SK-N-SH (cell line): Measurements from ENCODE around the gene MAPKAP1. TPM values are rescaled to one million over a fixed set of nuclear protein-coding genes. Genes with fewer than 3 reads are reported as not detected.

ENCODE experiments used
- CTCF ChIA-PET: fragments of 300-600, 350-600 bp; formaldehyde crosslinking; extraction: SDS; loops from one replicate; lab custom pipeline; 2021; lab: Yijun Ruan, JAX
- POLR2A ChIA-PET: fragments of 350-600 bp; sonication (Branson Sonifier 250); formaldehyde crosslinking; extraction: SDS; loops from one replicate; lab custom pipeline; 2020; ENCODE audit warnings: antibody characterized with exemption, inconsistent platforms; lab: Yijun Ruan, JAX
- DNase-seq: peaks from one replicate; pipeline ENCODE4 v3.0.0; 2012
- H2AFZ ChIP-seq: fragments of 200-600 bp; sonication (generic); 2 replicates; pipeline ENCODE4 v1.8.1; 2016; ENCODE audit warnings: antibody characterized with exemption, mild to moderate bottlenecking, low read depth
- H3F3A ChIP-seq: fragments of 200-600 bp; sonication (generic); replicated peaks from 2 replicates; pipeline ENCODE3; 2016; ENCODE audit warnings: antibody characterized with exemption, mild to moderate bottlenecking; ENCODE audit not compliant: insufficient read depth
- H3K27ac ChIP-seq, 2 experiments: fragments of 200-500 bp in 1 of 2; fragments of 200-600 bp in 1 of 2; sonication (Bioruptor generic) in 1 of 2; sonication (generic), shearing (Covaris generic) in 1 of 2; 2 replicates each; pipeline versions ENCODE4 v1.5.1 to v1.6.1; 2014 to 2016; ENCODE audit warnings: low read depth in 2 of 2, inconsistent platforms in 1 of 2, low read length in 1 of 2, mild to moderate bottlenecking in 1 of 2, mixed read lengths in 1 of 2
- H3K27me3 ChIP-seq: fragments of 200-600 bp; sonication (generic), shearing (Covaris generic); 2 replicates; pipeline ENCODE4 v1.6.1; 2016; ENCODE audit warnings: mixed run types; ENCODE audit not compliant: insufficient read depth
- H3K36me3 ChIP-seq, 2 experiments: fragments of 200-500 bp in 1 of 2; fragments of 200-600 bp in 1 of 2; sonication (Bioruptor generic) in 1 of 2; sonication (generic) in 1 of 2; replicated peaks in 1 of 2; 2 replicates each; pipeline versions ENCODE3 to v1.5.1; 2014 to 2016; ENCODE audit warnings: low read length in 1 of 2, mild to moderate bottlenecking in 1 of 2; ENCODE audit not compliant: insufficient read depth in 2 of 2, control insufficient read depth in 1 of 2
- H3K4me1 ChIP-seq, 2 experiments: fragments of 200-500 bp in 1 of 2; fragments of 200-600 bp in 1 of 2; sonication (Bioruptor generic) in 1 of 2; sonication (generic), shearing (Covaris generic) in 1 of 2; 2 replicates each; pipeline versions ENCODE4 v1.5.1 to v1.6.1; 2014 to 2016; ENCODE audit warnings: low read depth in 1 of 2, low read length in 1 of 2, mixed run types in 1 of 2; ENCODE audit not compliant: insufficient read depth in 2 of 2, control insufficient read depth in 1 of 2
- H3K4me2 ChIP-seq: fragments of 200-600 bp; sonication (generic), shearing (Covaris generic); 2 replicates; pipeline ENCODE4 v1.6.1; 2017; ENCODE audit warnings: mixed run types
- H3K4me3 ChIP-seq, 2 experiments: fragments of 200-500 bp in 1 of 2; fragments of 200-600 bp in 1 of 2; sonication (Bioruptor generic) in 1 of 2; sonication (generic), shearing (Covaris generic) in 1 of 2; 2 replicates each; pipeline versions ENCODE4 v1.5.1 to v1.8.1; 2014 to 2016; ENCODE audit warnings: low read depth in 2 of 2, inconsistent platforms in 1 of 2, low read length in 1 of 2, mild to moderate bottlenecking in 1 of 2, mixed read lengths in 1 of 2, moderate library complexity in 1 of 2
- H3K79me2 ChIP-seq: fragments of 200-600 bp; sonication (generic); 2 replicates; pipeline ENCODE4 v1.8.1; 2017; ENCODE audit warnings: mild to moderate bottlenecking; ENCODE audit not compliant: insufficient read depth
- H3K9ac ChIP-seq: fragments of 200-600 bp; sonication (generic); 2 replicates; pipeline ENCODE4 v1.6.1; 2017; ENCODE audit warnings: mixed run types
- H3K9me2 ChIP-seq: fragments of 200-600 bp; sonication (generic); 2 replicates; pipeline ENCODE4 v1.6.1; 2017; ENCODE audit warnings: mixed run types
- H3K9me3 ChIP-seq: fragments of 200-600 bp; sonication (generic); 2 replicates; pipeline ENCODE4 v1.6.1; 2017; ENCODE audit warnings: mixed run types, mild to moderate bottlenecking, moderate library complexity
- H4K20me1 ChIP-seq: fragments of 200-600 bp; sonication (generic); 2 replicates; pipeline ENCODE4 v1.6.1; 2017; ENCODE audit warnings: mild to moderate bottlenecking, mixed run types; ENCODE audit not compliant: insufficient read depth
- CHD2 ChIP-seq: fragments of 150-350 bp; IDR thresholded peaks from 2 replicates; pipeline ENCODE4 v1.6.1; 2018; ENCODE audit warnings: low read length; ENCODE audit not compliant: partially characterized antibody
- CTCF ChIP-seq: fragments of 200-600 bp; sonication (generic); IDR thresholded peaks from 2 replicates; pipeline ENCODE4 v1.6.1; 2017; ENCODE audit warnings: antibody characterized with exemption, mild to moderate bottlenecking, moderate library complexity
- ELF1 ChIP-seq: IDR thresholded peaks from 2 replicates; pipeline ENCODE4 v1.4.0; 2012
- EZH2phosphoT487 ChIP-seq: fragments of 200-600 bp; sonication (generic); IDR thresholded peaks from 2 replicates; pipeline ENCODE4 v1.6.1; 2017; ENCODE audit warnings: low read depth, mixed run types, mild to moderate bottlenecking, antibody characterized with exemption, moderate library complexity, borderline replicate concordance
- FOXJ3 ChIP-seq: sonication (generic); formaldehyde crosslinking; IDR thresholded peaks from 2 replicates; pipeline ENCODE4 v1.5.1; 2020; ENCODE audit warnings: mild to moderate bottlenecking, missing genetic modification reagents
- FOXM1 ChIP-seq: IDR thresholded peaks from 2 replicates; pipeline ENCODE4 v1.4.0; 2012; ENCODE audit warnings: low read depth, mild to moderate bottlenecking
- GABPA ChIP-seq: IDR thresholded peaks from 2 replicates; pipeline ENCODE4 v1.4.0; 2012; ENCODE audit warnings: low read depth, mild to moderate bottlenecking
- GATA2 ChIP-seq: sonication (generic); formaldehyde crosslinking; IDR thresholded peaks from 2 replicates; pipeline ENCODE4 v1.5.0; 2020; ENCODE audit warnings: mild to moderate bottlenecking, missing genetic modification reagents
- JUND ChIP-seq: IDR thresholded peaks from 2 replicates; pipeline ENCODE4 v1.4.0; 2012
- MEF2A ChIP-seq: IDR thresholded peaks from 2 replicates; pipeline ENCODE4 v1.4.0; 2012; ENCODE audit warnings: low read depth, borderline replicate concordance
- NFIC ChIP-seq: IDR thresholded peaks from 2 replicates; pipeline ENCODE4 v1.4.0; 2012; ENCODE audit warnings: borderline replicate concordance
- NRF1 ChIP-seq: IDR thresholded peaks from 2 replicates; pipeline ENCODE4 v1.6.1; 2012; ENCODE audit warnings: low read depth, mild to moderate bottlenecking, low read length
- RAD21 ChIP-seq: IDR thresholded peaks from 2 replicates; pipeline ENCODE4 v1.6.1; 2012; ENCODE audit warnings: mild to moderate bottlenecking, low read length
- REST ChIP-seq: IDR thresholded peaks from 2 replicates; pipeline ENCODE4 v1.6.1; 2012; ENCODE audit warnings: mild to moderate bottlenecking, low read depth, low read length, moderate library complexity
- RFX5 ChIP-seq: IDR thresholded peaks from 2 replicates; pipeline ENCODE4 v1.6.1; 2012; ENCODE audit warnings: mild to moderate bottlenecking, improper control_type of control experiment, low read length
- RXRA ChIP-seq: IDR thresholded peaks from 2 replicates; pipeline ENCODE4 v1.4.0; 2012; ENCODE audit warnings: low read depth, mild to moderate bottlenecking, borderline replicate concordance
- SIN3A ChIP-seq: IDR thresholded peaks from 2 replicates; pipeline ENCODE4 v1.6.1; 2012; ENCODE audit warnings: low read depth, mild to moderate bottlenecking, low read length, moderate library complexity, borderline replicate concordance
- SMC3 ChIP-seq: IDR thresholded peaks from 2 replicates; pipeline ENCODE4 v1.6.1; 2012; ENCODE audit warnings: low read depth, low read length, improper control_type of control experiment
- TAF1 ChIP-seq: IDR thresholded peaks from 2 replicates; pipeline ENCODE4 v1.6.1; 2012; ENCODE audit warnings: low read depth, mild to moderate bottlenecking, low read length, moderate library complexity, borderline replicate concordance
- TEAD4 ChIP-seq: IDR thresholded peaks from 2 replicates; pipeline ENCODE4 v1.4.0; 2012; ENCODE audit warnings: mild to moderate bottlenecking, borderline replicate concordance; ENCODE audit not compliant: insufficient read depth
- YY1 ChIP-seq: IDR thresholded peaks from 2 replicates; pipeline ENCODE4 v1.4.0; 2012; ENCODE audit warnings: low read depth, mild to moderate bottlenecking
- WGBS: methylation state at CpG from one replicate; pipeline ENCODE4 v1.1.6; 2017; ENCODE audit warnings: low lambda C conversion rate; 5-methylcytosine and 5-hydroxymethylcytosine counted together
- polyA plus RNA-seq, 3 experiments: library from polyadenylated mRNA; depleted of rRNA; stranded (reverse); fragments of >200 nt; gene quantifications; 2 replicates each; pipeline ENCODE4 v1.2.3, GENCODE V29; 2012
- TF ChIP-seq, protein P1 (sequence below): IDR thresholded peaks from 2 replicates; pipeline ENCODE4 v1.4.0; 2012; ENCODE audit warnings: low read depth
- TF ChIP-seq, protein P2 (sequence below): IDR thresholded peaks from 2 replicates; pipeline ENCODE4 v1.4.0; 2012; ENCODE audit warnings: low read depth, borderline replicate concordance

MAPKAP1 gene
- polyA plus RNA-seq, 1 of the 3 experiments (the other 2 are of a cell fraction) = 117 TPM

DNA sequence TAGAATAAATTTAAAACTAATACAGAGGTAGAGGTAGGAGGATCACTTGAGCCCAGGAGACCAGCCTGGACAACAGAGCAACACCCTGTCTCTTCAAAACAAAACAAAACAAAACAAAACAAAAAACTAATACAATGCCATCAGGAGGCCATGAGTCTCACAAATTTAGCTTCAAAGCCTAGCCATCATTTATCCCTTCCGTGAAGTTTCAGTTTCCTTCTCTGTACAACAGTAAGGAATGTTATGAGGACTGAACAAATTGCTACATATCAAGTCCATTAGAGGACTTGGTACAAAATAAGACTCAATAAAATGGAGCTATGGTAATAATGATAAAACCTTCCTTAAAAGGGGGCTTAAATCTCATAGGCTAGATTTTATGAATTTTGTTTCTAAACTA is 60.8 kb downstream of the MAPKAP1 start:
- peaks cover 85% of the 10 kb centered on the region for H3K79me2 ChIP-seq
- POLR2A ChIA-PET = no interaction called here
- 86% methylated on average over 1 of the region's 1 CpG for WGBS
- peaks cover 0 to 4% of the 10 kb centered on the region in 2 experiments for H3K36me3 ChIP-seq
- no peaks in the 10 kb centered on the region for H4K20me1 ChIP-seq
- peaks cover 53% of the 10 kb centered on the region for H3F3A ChIP-seq
- H2AFZ ChIP-seq = 0 out of 2 replicates have a peak overlapping the region, but pooled peaks have one; percentile 14
- H3K9ac ChIP-seq = peak overlapping the region; percentile 27; the same call in 1 of the 2 replicates
- no peak for TF ChIP-seq TAF1
- no peak for TF ChIP-seq EZH2phosphoT487
- no peak for TF ChIP-seq YY1
- no peak for TF ChIP-seq RFX5
- no peak for TF ChIP-seq SIN3A
- no peak for TF ChIP-seq NFIC
- no peak for TF ChIP-seq RAD21
- no peak for TF ChIP-seq CTCF
- TF ChIP-seq CHD2 = no peak
- TF ChIP-seq GABPA = no peak
- TF ChIP-seq NRF1 = no peak
- no peak for TF ChIP-seq GATA2 (CRISPR knock-in tag)
- TF ChIP-seq ELF1 = no peak
- peaks cover 18 to 30% of the 10 kb centered on the region in 2 experiments for H3K4me1 ChIP-seq
- CTCF ChIA-PET = interaction anchor here (0.6 to 1.4 kb wide), 3 partner anchors 9 to 88 kb away, joined by 3 to 5 read pairs (median 3); no protein-coding TSS in a partner anchor
- H3K9me3 ChIP-seq = no peaks in the 10 kb centered on the region
- no peak for DNase-seq
- peak overlapping the region; percentile 48 to 98; a peak in 3 of 4 replicates for H3K27ac ChIP-seq
- H3K9me2 ChIP-seq = no peaks in the 10 kb centered on the region
- H3K4me2 ChIP-seq = peak overlapping the region; percentile 70
- H3K4me3 ChIP-seq = peak overlapping the region in 1 of 2 experiments; percentile 41; a peak in 2 of 4 replicates
- no peaks in the 10 kb centered on the region for H3K27me3 ChIP-seq

DNA sequence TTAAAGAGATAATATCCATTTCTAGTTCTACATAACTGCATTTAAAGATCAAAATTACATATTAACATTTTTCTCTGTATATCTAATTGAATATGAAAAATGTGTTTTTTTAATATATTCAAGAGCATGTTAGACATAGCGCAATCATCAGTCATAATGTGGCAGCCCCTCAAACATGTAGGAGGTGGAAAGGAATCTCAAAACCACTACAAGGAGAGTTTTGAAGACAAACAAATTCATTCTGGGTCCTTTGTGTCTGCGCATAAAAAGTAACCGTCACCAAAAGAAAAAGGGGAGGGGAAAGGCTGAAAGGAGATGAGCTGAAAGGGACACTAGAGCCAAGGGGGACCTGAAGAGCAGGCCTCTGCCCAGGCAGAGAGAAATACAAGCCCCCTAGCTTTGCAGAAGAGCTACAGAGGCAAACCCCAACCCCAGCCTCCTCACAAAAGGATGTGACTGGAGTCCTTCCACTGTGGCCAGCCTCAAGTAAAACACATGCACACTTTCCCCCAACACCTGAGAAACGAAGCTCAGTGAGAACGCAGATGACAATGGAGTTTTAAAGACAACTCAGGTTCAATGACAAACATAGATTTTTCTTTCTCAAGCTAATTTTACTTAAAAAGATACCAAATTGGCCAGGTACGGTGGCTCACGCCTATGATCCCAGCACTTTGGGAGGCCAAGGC is 62.0 kb downstream of the MAPKAP1 start:
- no peaks in the 10 kb centered on the region for H3K9me3 ChIP-seq
- H3K4me3 ChIP-seq = no peak overlapping the region
- H3K4me2 ChIP-seq = no peak overlapping the region
- no peaks in the 10 kb centered on the region for H4K20me1 ChIP-seq
- ChIA-PET POLR2A (no interaction called here), CTCF (interaction anchor here (1.3 kb wide), 1 partner anchor 583 kb away, joined by 3 read pairs; no protein-coding TSS in a partner anchor)
- WGBS = 98% methylated on average over 7 of the region's 7 CpGs
- no peak for DNase-seq
- peaks cover 0 to 5% of the 10 kb centered on the region in 2 experiments for H3K36me3 ChIP-seq
- H3K27me3 ChIP-seq = no peaks in the 10 kb centered on the region
- H3K27ac ChIP-seq = peak overlapping the region in 1 of 2 experiments; percentile 98; a peak in 1 of 4 replicates
- no peak overlapping the region for H3K9ac ChIP-seq
- no peak overlapping the region for H2AFZ ChIP-seq
- peaks cover 18 to 20% of the 10 kb centered on the region in 2 experiments for H3K4me1 ChIP-seq
- peaks cover 88% of the 10 kb centered on the region for H3K79me2 ChIP-seq
- H3K9me2 ChIP-seq = no peaks in the 10 kb centered on the region
- peaks cover 40% of the 10 kb centered on the region for H3F3A ChIP-seq
- no peak for TF ChIP-seq RXRA
- TF ChIP-seq SMC3 = no peak
- no peak for TF ChIP-seq JUND
- TF ChIP-seq, protein P1, sequence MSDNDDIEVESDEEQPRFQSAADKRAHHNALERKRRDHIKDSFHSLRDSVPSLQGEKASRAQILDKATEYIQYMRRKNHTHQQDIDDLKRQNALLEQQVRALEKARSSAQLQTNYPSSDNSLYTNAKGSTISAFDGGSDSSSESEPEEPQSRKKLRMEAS = no peak
- no peak for TF ChIP-seq NRF1
- TF ChIP-seq FOXM1 = no peak
- no peak for TF ChIP-seq YY1
- TF ChIP-seq, protein P2, sequence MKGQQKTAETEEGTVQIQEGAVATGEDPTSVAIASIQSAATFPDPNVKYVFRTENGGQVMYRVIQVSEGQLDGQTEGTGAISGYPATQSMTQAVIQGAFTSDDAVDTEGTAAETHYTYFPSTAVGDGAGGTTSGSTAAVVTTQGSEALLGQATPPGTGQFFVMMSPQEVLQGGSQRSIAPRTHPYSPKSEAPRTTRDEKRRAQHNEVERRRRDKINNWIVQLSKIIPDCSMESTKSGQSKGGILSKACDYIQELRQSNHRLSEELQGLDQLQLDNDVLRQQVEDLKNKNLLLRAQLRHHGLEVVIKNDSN = no peak
- TF ChIP-seq MEF2A = no peak
- TF ChIP-seq TEAD4 = no peak
- no peak for TF ChIP-seq FOXJ3 (CRISPR knock-in tag)
- no peak for TF ChIP-seq EZH2phosphoT487
- no peak for TF ChIP-seq REST
